Mucosa of gallbladder (tissue), 1 donor: Measurements from ENCODE around the gene FAM118A. TPM values are rescaled to one million over a fixed set of nuclear protein-coding genes. Genes with fewer than 3 reads are reported as not detected.
"Not testable (repeated sequence)": the region's sequence is repeated elsewhere in the genome, so short reads cannot be mapped to it uniquely, and the experiment has no call there.

Source experiments
- DNase-seq: peaks from one replicate; pipeline ENCODE4 v3.0.0-alpha.2; 2020; ENCODE audit warnings: low spot score
- total RNA-seq: library from RNA; stranded (reverse); gene quantifications from one replicate; pipeline ENCODE4 v1.2.1, GENCODE V29; 2021
- donor health status: DM: no; HTN: no; CAD: no.

Gene FAM118A
- total RNA-seq, result 76.3 TPM

DNA sequence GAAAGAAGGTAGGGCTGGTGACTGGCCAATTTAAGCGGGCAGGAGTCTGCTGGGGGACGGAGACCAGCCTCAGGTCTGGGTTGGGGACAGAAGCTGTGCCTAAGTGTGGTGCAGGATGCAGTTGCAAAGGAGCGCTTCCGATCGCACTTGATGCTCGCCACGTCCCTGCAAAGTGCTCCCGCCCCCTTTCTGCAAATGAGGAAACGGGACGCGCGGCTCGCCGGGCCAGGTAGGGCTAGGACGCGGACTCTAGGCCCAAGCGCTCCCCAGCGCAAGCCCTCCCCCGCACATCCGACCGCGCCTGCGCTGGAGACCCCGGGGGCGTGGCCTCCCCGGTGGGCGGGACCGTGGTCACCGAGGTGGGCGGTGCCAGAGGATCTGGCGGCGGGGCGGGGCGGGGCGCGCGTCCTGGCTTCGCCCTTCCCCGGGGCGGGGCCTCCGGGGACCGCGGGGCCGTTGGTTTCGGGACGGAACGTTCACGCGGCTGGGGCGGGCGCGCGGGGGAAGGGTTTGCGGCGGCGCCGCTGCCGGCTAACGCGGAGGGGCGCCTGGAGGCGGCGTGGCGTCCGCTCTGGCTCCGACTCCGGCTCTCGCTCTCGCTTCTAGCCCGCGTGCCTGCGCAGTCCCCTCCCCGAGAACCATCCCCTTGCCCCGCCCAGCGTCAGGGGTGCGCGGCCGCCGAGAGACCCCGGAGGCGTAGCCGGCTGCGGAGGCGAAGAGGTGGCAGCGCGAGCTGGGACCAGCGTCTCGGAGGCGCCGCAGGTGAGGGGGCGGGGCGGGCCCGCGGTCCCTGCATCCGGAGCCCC, at the start of gene FAM118A:
Gene FAM118A, plus strand, starts transcription at position 513 of the 806 bp plus-strand sequence. CDS start 12,446 bp downstream, outside the sequence.
- peak; percentile 94 for DNase-seq

- not testable (repeated sequence) for DNase-seq
Measured at GRCh38 chr22:45260395-45260759, 49.4 kb upstream of the FAM118A start.

- no peak for DNase-seq
Measured at GRCh38 chr22:45261407-45262088, 48.2 kb upstream of the FAM118A start.

GRCh38 chr22:45262195-45262930, 47.4 kb upstream of the FAM118A start:
- no peak for DNase-seq

- no peak for DNase-seq
Measured at GRCh38 chr22:45262931-45263462, 46.7 kb upstream of the FAM118A start.

DNA sequence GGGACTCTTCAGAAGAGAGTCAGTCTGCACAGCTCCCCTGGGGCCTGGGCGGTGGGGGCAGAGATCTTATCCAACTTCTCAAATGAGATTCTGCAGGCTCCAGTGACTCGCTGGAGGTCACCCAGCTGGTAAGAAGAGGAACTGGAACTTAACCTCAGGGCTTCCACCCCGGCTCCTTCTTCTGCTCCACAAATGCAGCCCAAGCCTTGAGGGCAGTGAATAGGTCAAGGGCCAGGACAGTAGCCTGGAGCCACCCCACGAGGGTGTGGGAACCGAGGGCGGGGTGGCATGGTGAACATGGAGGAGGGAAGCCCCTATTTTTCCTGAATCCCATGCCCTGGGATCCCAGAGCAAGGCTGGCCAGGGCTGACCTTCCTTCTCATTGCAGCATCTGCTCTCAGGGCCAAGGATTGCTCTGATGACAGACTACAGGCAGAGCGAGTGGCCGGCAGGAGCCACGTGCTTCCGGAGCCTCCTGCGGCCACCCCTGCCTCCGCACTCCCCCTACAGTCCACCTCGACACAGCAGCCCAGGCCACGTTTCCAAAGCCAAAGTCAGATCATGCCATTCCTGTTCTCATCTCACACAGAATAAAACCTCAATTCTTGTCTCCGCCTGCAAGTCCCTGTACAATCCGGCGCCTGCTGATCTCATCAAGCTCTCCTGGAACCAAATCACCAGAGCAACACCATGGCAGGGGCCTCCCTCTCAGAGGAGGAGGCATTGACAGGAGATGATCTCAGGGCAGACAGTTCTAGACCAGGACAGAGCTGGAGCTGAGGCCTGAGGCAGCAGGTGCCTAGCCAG, 46.1 kb upstream of the FAM118A start:
- peak; percentile 75 for DNase-seq

DNA sequence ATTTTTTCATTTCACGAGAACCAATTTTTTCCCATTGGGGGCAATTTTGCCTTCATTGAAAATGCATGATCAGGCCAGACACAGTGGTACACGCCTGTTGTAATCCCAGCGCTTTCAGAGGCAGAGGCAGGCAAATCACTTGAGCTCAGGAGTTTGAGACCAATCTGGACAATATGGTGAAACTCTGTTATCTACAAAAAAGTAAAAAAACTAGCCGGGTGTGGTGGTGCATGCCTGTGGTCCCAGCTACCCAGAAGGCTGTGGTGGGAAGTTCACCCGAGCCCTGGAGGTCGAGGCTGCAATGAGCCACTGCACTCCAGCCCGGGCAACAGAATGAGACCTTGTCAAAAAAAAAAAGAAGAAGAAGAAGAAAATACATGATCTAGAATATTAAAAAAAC, 44.2 kb upstream of the FAM118A start:
- DNase-seq, result no peak

GRCh38 chr22:45268167-45268957, 41.4 kb upstream of the FAM118A start:
- DNase-seq, result no peak

DNA sequence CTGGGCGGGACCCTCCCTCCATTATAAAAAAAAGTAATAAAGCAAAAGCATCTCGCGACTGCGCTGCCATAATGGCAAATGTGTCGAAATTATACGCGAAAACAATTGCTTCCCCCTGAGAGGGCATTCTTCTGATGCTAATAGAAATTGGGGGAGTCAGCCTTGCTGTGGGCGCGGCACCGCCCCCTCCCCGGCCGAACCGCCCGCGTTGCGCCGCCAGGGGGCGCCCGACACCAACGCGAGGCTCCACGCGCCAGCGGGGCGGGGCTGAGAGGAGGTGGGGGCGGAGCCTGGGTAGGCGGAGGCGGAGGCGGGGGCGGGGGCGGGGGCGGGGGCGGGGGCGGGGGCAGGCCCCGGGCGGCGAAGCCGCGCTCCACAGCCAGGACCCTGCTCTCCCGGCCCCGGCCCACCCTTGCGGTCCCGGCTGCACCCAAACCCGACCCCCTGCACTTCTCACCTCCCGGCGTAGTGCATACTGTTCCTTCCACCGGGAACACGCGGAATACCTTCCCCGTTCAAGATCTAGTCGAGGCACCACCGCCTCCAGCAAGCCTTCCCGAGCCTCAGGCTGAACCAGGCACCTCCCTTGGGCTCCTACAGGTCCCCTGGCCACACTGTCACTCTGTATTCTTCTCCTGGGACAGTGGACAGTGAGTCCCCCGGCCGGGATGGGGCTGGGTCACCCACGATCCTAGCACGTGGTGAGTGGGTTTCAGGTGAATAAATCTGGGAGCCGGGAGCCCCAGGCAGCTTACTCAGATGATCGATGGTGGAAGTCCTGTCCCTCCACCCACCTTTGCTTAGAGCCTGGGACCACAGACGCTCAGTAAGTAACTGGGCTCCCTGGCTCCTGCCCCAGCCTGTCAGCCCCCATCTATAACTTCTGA, 40.5 kb upstream of the FAM118A start:
- DNase-seq, result peak; percentile 84

GRCh38 chr22:45270095-45271020, 39.4 kb upstream of the FAM118A start:
- DNase-seq, result no peak

DNA sequence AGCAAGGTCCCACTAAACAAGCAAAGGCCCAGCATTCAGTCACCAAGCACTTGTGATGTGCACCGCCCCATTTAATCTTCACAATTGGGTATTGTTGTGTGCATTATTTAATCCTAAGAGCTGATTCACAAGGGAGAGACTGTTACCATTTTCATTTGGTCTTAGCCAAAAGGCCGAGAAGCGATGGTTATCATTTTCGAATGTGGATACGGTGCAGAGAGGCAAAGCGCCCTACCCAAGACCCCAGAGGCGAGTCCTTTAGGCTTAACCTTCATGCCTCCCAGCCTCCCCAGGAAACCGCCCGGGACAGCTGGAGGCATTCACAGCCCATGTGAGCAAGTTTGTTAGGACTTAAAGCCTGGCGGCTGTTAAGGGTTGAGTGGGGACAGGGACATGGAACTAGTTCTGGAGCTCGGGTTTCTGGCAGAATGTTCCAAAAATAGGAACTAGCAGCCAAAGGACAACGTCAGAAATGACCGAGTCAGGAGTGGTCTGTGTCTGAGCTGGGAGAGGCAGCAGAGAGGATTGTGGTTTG, 38.0 kb upstream of the FAM118A start:
- DNase-seq, result peak; percentile 51

DNA sequence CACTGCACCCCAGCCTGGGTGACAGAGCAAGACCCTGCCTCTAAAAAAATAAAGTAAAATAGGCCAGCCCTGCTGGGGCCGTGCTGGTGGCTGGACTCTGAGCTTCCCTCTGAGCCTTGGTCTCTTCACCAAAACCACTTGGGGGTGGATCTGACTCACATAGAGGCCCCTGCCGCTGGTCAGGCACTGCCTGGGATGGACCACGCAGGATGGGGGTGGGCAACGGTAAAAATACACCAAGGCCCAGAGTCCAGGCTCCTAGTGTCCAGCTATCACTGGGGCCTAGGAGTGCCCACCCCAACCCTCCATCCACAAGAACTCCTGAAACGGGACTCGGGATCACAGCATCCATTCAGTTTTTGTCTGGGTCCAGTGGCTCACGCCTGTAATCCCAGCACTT, 37.2 kb upstream of the FAM118A start:
- DNase-seq, result no peak

- peak; percentile 81 for DNase-seq
Measured at GRCh38 chr22:45273452-45274075, 36.2 kb upstream of the FAM118A start.

GRCh38 chr22:45276507-45277105, 33.1 kb upstream of the FAM118A start:
- DNase-seq, result no peak

- DNase-seq, result not testable (repeated sequence)
Measured at GRCh38 chr22:45277720-45278119, 32.0 kb upstream of the FAM118A start.

GRCh38 chr22:45278125-45278524, 31.6 kb upstream of the FAM118A start:
- no peak for DNase-seq

- DNase-seq, result no peak
Measured at GRCh38 chr22:45280587-45280980, 29.1 kb upstream of the FAM118A start.
